Suppressor macrophage (primary cell): Measurements from ENCODE around the gene ADPRS.

Source experiments
- DNase-seq, 4 experiments: peaks; one replicate each; pipeline ENCODE4 v3.0.0-alpha.2; 2020 to 2022

Gene ADPRS

GRCh38 chr1:36134031-36134430 is 45.3 kb downstream of the ADPRS start:
- no peak for DNase-seq

- peak; percentile 58 to 75 (median 72) for DNase-seq
Measured at GRCh38 chr1:36134505-36135329, 46.0 kb downstream of the ADPRS start.

GRCh38 chr1:36135330-36135667 is 46.6 kb downstream of the ADPRS start:
- DNase-seq, result no peak

- DNase-seq, result peak; percentile 42 to 69 (median 67)
Measured at GRCh38 chr1:36135796-36136195, 47.1 kb downstream of the ADPRS start.

GRCh38 chr1:36136535-36136934 is 47.8 kb downstream of the ADPRS start:
- DNase-seq, result no peak

- DNase-seq, result no peak
Measured at GRCh38 chr1:36137226-36137625, 48.5 kb downstream of the ADPRS start.

- DNase-seq, result no peak
Measured at GRCh38 chr1:36137776-36138175, 49.1 kb downstream of the ADPRS start.

GRCh38 chr1:36139521-36139920 is 50.8 kb downstream of the ADPRS start:
- DNase-seq, result no peak

GRCh38 chr1:36142121-36142520 is 53.4 kb downstream of the ADPRS start:
- peak in 1 of 4 experiments; percentile 47 for DNase-seq

- DNase-seq, result no peak
Measured at GRCh38 chr1:36143424-36143823, 54.7 kb downstream of the ADPRS start.
